ENCODE measurements around the gene ALOX5. TPM values are rescaled to one million over a fixed set of nuclear protein-coding genes. Genes with fewer than 3 reads are reported as not detected.
A peak's percentile ranks its signal among the peaks of the same experiment; 100 is the strongest.

ALOX5 gene
- total and polyA plus RNA-seq, 2 donors (not counting 1 experiment from before 2014, with no cell fraction given) = 354 to 888 TPM

DNA sequence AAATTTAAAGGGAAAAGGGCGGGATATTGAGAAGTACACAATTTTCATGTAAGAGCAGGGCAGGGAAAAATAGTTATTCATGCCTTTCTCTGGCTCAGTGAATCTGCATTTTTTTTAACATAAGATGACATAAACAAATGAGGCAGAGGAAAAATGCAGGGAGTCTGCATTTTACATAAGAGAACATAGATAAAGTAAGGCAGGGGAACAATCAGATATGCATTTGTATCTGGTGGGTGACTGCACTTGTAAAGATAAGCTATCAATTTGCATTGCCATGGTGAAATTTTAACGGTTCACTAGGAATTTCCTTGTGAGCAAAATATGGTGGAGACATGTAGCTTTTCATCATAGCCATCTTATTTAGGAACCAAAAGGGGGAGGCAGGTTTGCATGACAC lies 33.5 kb downstream of the ALOX5 start:
- no peak for TF ChIP-seq EZH2 (IDR thresholded peaks at IDR 0.05; ENCODE audit: borderline replicate concordance, insufficient read depth, low read depth, low read length, poor library complexity, severe bottlenecking)
- TF ChIP-seq, protein P1, sequence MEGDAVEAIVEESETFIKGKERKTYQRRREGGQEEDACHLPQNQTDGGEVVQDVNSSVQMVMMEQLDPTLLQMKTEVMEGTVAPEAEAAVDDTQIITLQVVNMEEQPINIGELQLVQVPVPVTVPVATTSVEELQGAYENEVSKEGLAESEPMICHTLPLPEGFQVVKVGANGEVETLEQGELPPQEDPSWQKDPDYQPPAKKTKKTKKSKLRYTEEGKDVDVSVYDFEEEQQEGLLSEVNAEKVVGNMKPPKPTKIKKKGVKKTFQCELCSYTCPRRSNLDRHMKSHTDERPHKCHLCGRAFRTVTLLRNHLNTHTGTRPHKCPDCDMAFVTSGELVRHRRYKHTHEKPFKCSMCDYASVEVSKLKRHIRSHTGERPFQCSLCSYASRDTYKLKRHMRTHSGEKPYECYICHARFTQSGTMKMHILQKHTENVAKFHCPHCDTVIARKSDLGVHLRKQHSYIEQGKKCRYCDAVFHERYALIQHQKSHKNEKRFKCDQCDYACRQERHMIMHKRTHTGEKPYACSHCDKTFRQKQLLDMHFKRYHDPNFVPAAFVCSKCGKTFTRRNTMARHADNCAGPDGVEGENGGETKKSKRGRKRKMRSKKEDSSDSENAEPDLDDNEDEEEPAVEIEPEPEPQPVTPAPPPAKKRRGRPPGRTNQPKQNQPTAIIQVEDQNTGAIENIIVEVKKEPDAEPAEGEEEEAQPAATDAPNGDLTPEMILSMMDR (IDR thresholded peaks at IDR 0.05) = no peak
- Histone ChIP-seq H3K79me2 (ENCODE audit: control insufficient read depth, insufficient read depth, low read length) (peaks cover 61% of the 10 kb centered on the region), H3K9me3 (ENCODE audit: control extremely low read depth in 1 of 3, control insufficient read depth in 2 of 3, insufficient read depth in 1 of 3, low read length in 2 of 3) (no peaks in the 10 kb centered on the region), H3K4me1 (ENCODE audit: control insufficient read depth in 2 of 2, insufficient read depth in 2 of 2, low read length in 2 of 2) (peaks cover 16 to 20% of the 10 kb centered on the region in 2 donors), H3K4me2 (replicated peaks; ENCODE audit: low read depth, low read length, poor library complexity, severe bottlenecking) (no peak overlapping the region), H4K20me1 (ENCODE audit: control insufficient read depth, insufficient read depth, low read length, poor library complexity, severe bottlenecking) (peaks cover 64% of the 10 kb centered on the region), H3K4me3 (ENCODE audit: control extremely low read depth in 1 of 5, extremely low read depth in 1 of 5, insufficient read depth in 1 of 5, low read depth in 2 of 5, low read length in 4 of 5) (no peak overlapping the region), H3K27ac (ENCODE audit: low read length in 2 of 2) (no peak overlapping the region), H3K9ac (ENCODE audit: low read length) (no peak overlapping the region), H2AFZ (ENCODE audit: insufficient read depth, low read depth, low read length, poor library complexity, severe bottlenecking) (no peak overlapping the region), H3K36me3 (replicated peaks in 1 of 2; ENCODE audit: control extremely low read depth in 1 of 2, control insufficient read depth in 1 of 2, extremely low read depth in 1 of 2, insufficient read depth in 2 of 2, low read length in 1 of 2) (peaks cover 4 to 51% of the 10 kb centered on the region in 2 experiments), H3K27me3 (replicated peaks in 1 of 4; ENCODE audit: control extremely low read depth in 1 of 4, control insufficient read depth in 3 of 4, insufficient read depth in 4 of 4, low read length in 3 of 4) (no peaks in the 10 kb centered on the region)
- H3K27me3 Mint-ChIP-seq = no peaks in the 10 kb centered on the region
- H3K4me3 Mint-ChIP-seq = no peak overlapping the region
- WGBS (ENCODE audit: insufficient coverage) = 100% methylated on average over 1 of the region's 2 CpGs
- no peak for ATAC-seq (ENCODE audit: low read depth)
- ChIA-PET POLR2A (no interaction called here), CTCF (interaction anchor here (1.6 kb wide), 1 partner anchor 54 kb away, joined by 3 read pairs; no protein-coding TSS in a partner anchor)
- no peaks in the 10 kb centered on the region for H3K9me3 Mint-ChIP-seq (ENCODE audit: insufficient read depth)
- H3K27ac Mint-ChIP-seq = peak overlapping the region; percentile 17
- DNase-seq = no peak
- peaks cover 54% of the 10 kb centered on the region for H3K4me1 Mint-ChIP-seq
- intact Hi-C loops (cut with micrococcal nuclease) = no loop called here

DNA sequence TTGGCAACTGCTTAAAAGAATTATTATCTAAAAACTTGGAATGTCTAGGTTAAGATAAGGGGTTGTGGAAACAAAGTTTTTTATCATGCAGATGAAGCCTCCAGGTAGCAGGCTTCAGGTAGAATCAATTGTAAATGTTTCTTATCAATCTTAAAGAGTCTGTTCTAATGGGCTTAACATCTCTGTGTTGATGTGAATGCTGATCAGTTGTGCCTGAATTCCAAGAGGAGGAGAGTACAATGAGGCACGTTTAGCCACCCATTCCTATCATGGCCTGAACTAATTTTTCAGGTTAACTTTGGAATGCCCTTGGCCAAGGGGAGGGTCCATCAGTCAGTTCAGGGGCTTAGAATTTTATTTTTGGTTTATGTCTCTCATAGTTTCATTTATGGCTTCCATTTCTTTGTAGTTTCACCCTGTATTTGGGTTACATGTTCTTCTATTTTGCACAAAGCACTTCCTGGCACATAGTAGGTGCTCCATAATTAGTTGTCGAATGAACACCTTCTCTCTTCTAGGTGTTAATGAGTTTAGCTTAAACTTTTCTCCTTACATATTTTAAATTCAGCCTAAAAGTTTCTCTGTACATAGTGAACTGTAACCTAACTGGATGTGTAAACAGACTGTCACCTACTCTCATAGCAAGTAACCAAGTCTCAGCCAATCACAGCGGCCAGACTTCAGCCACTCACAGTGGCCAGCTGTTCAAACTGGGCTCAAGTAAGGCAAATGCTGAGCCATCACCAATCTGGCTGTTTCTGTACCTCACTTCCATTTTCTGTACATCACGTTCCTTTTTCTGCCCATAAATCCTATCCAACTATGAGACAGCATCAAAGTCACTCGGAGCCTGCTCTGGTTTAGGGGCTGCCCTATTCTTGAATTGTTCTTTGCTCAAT lies 34.7 kb downstream of the ALOX5 start:
- WGBS (ENCODE audit: insufficient coverage) = 80% methylated on average over 3 of the region's 5 CpGs
- H3K9me3 ChIP-seq (ENCODE audit: control extremely low read depth in 1 of 3, control insufficient read depth in 2 of 3, insufficient read depth in 1 of 3, low read length in 2 of 3) = no peaks in the 10 kb centered on the region
- Mint-ChIP-seq H3K4me3 (no peak overlapping the region), H3K27me3 (no peaks in the 10 kb centered on the region), H3K4me1 (peaks cover 43% of the 10 kb centered on the region), H3K9me3 (ENCODE audit: insufficient read depth) (no peaks in the 10 kb centered on the region), H3K27ac (peak overlapping the region; percentile 74)
- H3K27ac ChIP-seq (ENCODE audit: low read length in 2 of 2) = peak overlapping the region in 1 of 2 donors; percentile 42
- ATAC-seq (ENCODE audit: low read depth) = no peak
- ChIA-PET CTCF (interaction anchor here (1.1 to 1.6 kb wide), 2 partner anchors 33 to 55 kb away, joined by 3 read pairs; no protein-coding TSS in a partner anchor), POLR2A (interaction anchor here (0.7 kb wide), 1 partner anchor 614 kb away, joined by 4 read pairs; no protein-coding TSS in a partner anchor)
- intact Hi-C loops (cut with micrococcal nuclease) = no loop called here
- no peak overlapping the region for H3K4me2 ChIP-seq (replicated peaks; ENCODE audit: low read depth, low read length, poor library complexity, severe bottlenecking)
- no peak overlapping the region for H3K4me3 ChIP-seq (ENCODE audit: control extremely low read depth in 1 of 5, extremely low read depth in 1 of 5, insufficient read depth in 1 of 5, low read depth in 2 of 5, low read length in 4 of 5)
- TF ChIP-seq, protein P1 (IDR thresholded peaks at IDR 0.05) = no peak
- TF ChIP-seq EZH2 (IDR thresholded peaks at IDR 0.05; ENCODE audit: borderline replicate concordance, insufficient read depth, low read depth, low read length, poor library complexity, severe bottlenecking) = no peak
- H3K36me3 ChIP-seq (replicated peaks in 1 of 2; ENCODE audit: control extremely low read depth in 1 of 2, control insufficient read depth in 1 of 2, extremely low read depth in 1 of 2, insufficient read depth in 2 of 2, low read length in 1 of 2) = peaks cover 6 to 45% of the 10 kb centered on the region in 2 experiments
- no peak overlapping the region for H2AFZ ChIP-seq (ENCODE audit: insufficient read depth, low read depth, low read length, poor library complexity, severe bottlenecking)
- H4K20me1 ChIP-seq (ENCODE audit: control insufficient read depth, insufficient read depth, low read length, poor library complexity, severe bottlenecking) = peaks cover 58% of the 10 kb centered on the region
- peaks cover 9% of the 10 kb centered on the region in 2 donors for H3K4me1 ChIP-seq (ENCODE audit: control insufficient read depth in 2 of 2, insufficient read depth in 2 of 2, low read length in 2 of 2)
- peaks cover 55% of the 10 kb centered on the region for H3K79me2 ChIP-seq (ENCODE audit: control insufficient read depth, insufficient read depth, low read length)
- H3K9ac ChIP-seq (ENCODE audit: low read length) = no peak overlapping the region
- H3K27me3 ChIP-seq (replicated peaks in 1 of 4; ENCODE audit: control extremely low read depth in 1 of 4, control insufficient read depth in 3 of 4, insufficient read depth in 4 of 4, low read length in 3 of 4) = no peaks in the 10 kb centered on the region
- no peak for DNase-seq
